Panc1 (cell line): ENCODE measurements around the gene UBE2J2. TPM values are rescaled to one million over a fixed set of nuclear protein-coding genes. Genes with fewer than 3 reads are reported as not detected.

ENCODE experiments used
- ATAC-seq: fragments of 200-7000 bp; cut with Tn5 transposase; 2 replicates; pipeline ENCODE4 v1.9.1; 2020; ENCODE audit warnings: mild to moderate bottlenecking, moderate library complexity
- BruUV-seq: library from RNA; stranded (reverse); fragments of 400-500 nt; replicated peaks from 2 replicates; lab custom pipeline; 2021; lab: Mats Ljungman, UMichigan
- CTCF ChIA-PET: fragments of 300-600 bp; sonication (Branson Sonifier 250); formaldehyde crosslinking; loops from one replicate; lab custom pipeline; 2022; ENCODE audit warnings: antibody characterized with exemption; lab: Charles Lee
- POLR2A ChIA-PET: fragments of 300-600 bp; sonication (Branson Sonifier 250); formaldehyde crosslinking; loops from one replicate; lab custom pipeline; 2022; ENCODE audit warnings: antibody characterized with exemption; lab: Charles Lee
- DNase-seq: peaks from one replicate; pipeline ENCODE4 v3.0.0-alpha.2; 2010; ENCODE audit warnings: low read depth, low spot score
- H3K27ac ChIP-seq: 2 replicates; pipeline ENCODE4 v1.5.1; 2011; ENCODE audit warnings: mild to moderate bottlenecking, low read length, inconsistent platforms
- H3K27me3 ChIP-seq: fragments of 200-500 bp; sonication (Bioruptor generic); 2 replicates; pipeline ENCODE4 v1.6.0; 2014; ENCODE audit warnings: low read length, inconsistent platforms; ENCODE audit not compliant: control insufficient read depth, insufficient read depth
- H3K36me3 ChIP-seq: fragments of 200-500 bp; sonication (Bioruptor generic); 2 replicates; pipeline ENCODE4 v1.5.1; 2014; ENCODE audit warnings: inconsistent platforms, mild to moderate bottlenecking, low read length, moderate library complexity; ENCODE audit not compliant: control insufficient read depth, insufficient read depth
- H3K4me1 ChIP-seq: 2 replicates; pipeline ENCODE4 v1.5.1; 2011; ENCODE audit warnings: inconsistent platforms, mild to moderate bottlenecking, low read length, moderate library complexity; ENCODE audit not compliant: control insufficient read depth, insufficient read depth
- H3K4me3 ChIP-seq, 2 experiments: 2 replicates each; pipeline ENCODE4 v1.5.1; 2011 to 2012; ENCODE audit warnings: low read depth in 2 of 2, low read length in 2 of 2, mild to moderate bottlenecking in 2 of 2, inconsistent platforms in 1 of 2, moderate library complexity in 1 of 2
- H3K9me3 ChIP-seq: fragments of 200-500 bp; sonication (Bioruptor generic); 2 replicates; pipeline ENCODE4 v1.5.1; 2014; ENCODE audit warnings: low read depth, mild to moderate bottlenecking, inconsistent platforms, low read length, moderate library complexity; ENCODE audit not compliant: control insufficient read depth, insufficient read depth
- CTCF ChIP-seq: fragments of 450-650 bp; IDR thresholded peaks from 2 replicates; pipeline ENCODE4 v1.5.1; 2017; ENCODE audit warnings: mild to moderate bottlenecking
- REST ChIP-seq, 2 experiments: IDR thresholded peaks; 2 replicates each; pipeline ENCODE4 v1.6.1; 2011 to 2012; ENCODE audit warnings: low read depth in 2 of 2, control low read depth in 1 of 2, low read length in 1 of 2, mild to moderate bottlenecking in 1 of 2, moderate library complexity in 1 of 2; ENCODE audit not compliant: insufficient read depth in 1 of 2
- SIN3A ChIP-seq: IDR thresholded peaks from 2 replicates; pipeline ENCODE4 v1.6.1; 2012; ENCODE audit warnings: low read depth, mild to moderate bottlenecking, low read length, moderate library complexity, borderline replicate concordance; ENCODE audit not compliant: insufficient read depth
- TCF7L2 ChIP-seq: IDR thresholded peaks from 2 replicates; pipeline ENCODE4 v1.6.1; 2011; ENCODE audit warnings: mild to moderate bottlenecking, low read depth, low read length, inconsistent platforms
- in situ Hi-C: cut with HindIII; loops from 2 replicates; pipeline ENCODE4 v1.10.0; 2016; ENCODE audit warnings: low sequenced_read_pairs, low pct_unique_long_range_greater_than_20kb
- intact Hi-C: fragments of 100-400 bp; cut with micrococcal nuclease; formaldehyde crosslinking; loops from one replicate; pipeline ENCODE4 v1.10.0; 2022; ENCODE audit not compliant: unreplicated experiment
- total RNA-seq: library from RNA; stranded (reverse); gene quantifications from one replicate; pipeline ENCODE4 v1.2.1, GENCODE V29; 2021; ENCODE audit not compliant: unreplicated experiment

Gene UBE2J2
- total RNA-seq, 1 experiment from 2014 or later = 101 TPM

GRCh38 chr1:1306070-1306660, 32.5 kb upstream of the UBE2J2 start:
- no peaks in the 10 kb centered on the region for H3K9me3 ChIP-seq
- H3K4me1 ChIP-seq = peaks cover 41% of the 10 kb centered on the region
- H3K4me3 ChIP-seq = peak overlapping the region in 1 of 2 experiments; percentile 61; a peak in 2 of 4 replicates
- ATAC-seq = no peak
- ChIA-PET POLR2A (no interaction called here), CTCF (no interaction called here)
- BruUV-seq = no TSS peak
- no peak for DNase-seq
- TF ChIP-seq CTCF (peak; percentile 31; the same call in 1 of the 2 replicates), TCF7L2 (no peak)
- in situ Hi-C loops (no loop called here), intact Hi-C loops (no loop called here)
- peak overlapping the region; percentile 57 for H3K27ac ChIP-seq
- no peaks in the 10 kb centered on the region for H3K27me3 ChIP-seq
- H3K36me3 ChIP-seq = no peaks in the 10 kb centered on the region; the same call in 1 of the 2 replicates

GRCh38 chr1:1305300-1306069, 31.8 kb upstream of the UBE2J2 start:
- H3K4me1 ChIP-seq = peaks cover 41% of the 10 kb centered on the region
- in situ Hi-C loops (no loop called here), intact Hi-C loops (no loop called here)
- H3K4me3 ChIP-seq = no peak overlapping the region
- ChIA-PET POLR2A (no interaction called here), CTCF (no interaction called here)
- H3K9me3 ChIP-seq = no peaks in the 10 kb centered on the region
- ATAC-seq (no peak), DNase-seq (no peak)
- no peaks in the 10 kb centered on the region; the same call in 1 of the 2 replicates for H3K36me3 ChIP-seq
- TF ChIP-seq REST (IDR thresholded peaks at IDR 0.05; ENCODE audit: insufficient read depth in 1 of 2, low read depth in 2 of 2, low read length in 1 of 2) (no peak), CTCF (peak; percentile 42), SIN3A (no peak)
- BruUV-seq = no TSS peak
- peak overlapping the region; percentile 59 for H3K27ac ChIP-seq
- H3K27me3 ChIP-seq = no peaks in the 10 kb centered on the region
